GM19438 (cell line): ENCODE measurements around the gene MSI2.

Experiments used
- ATAC-seq: cut with Tn5 transposase; IDR thresholded peaks from one replicate; pipeline ENCODE4 v1.9.1; 2021; ENCODE audit warnings: low read depth; ENCODE audit not compliant: unreplicated experiment

MSI2 gene

DNA sequence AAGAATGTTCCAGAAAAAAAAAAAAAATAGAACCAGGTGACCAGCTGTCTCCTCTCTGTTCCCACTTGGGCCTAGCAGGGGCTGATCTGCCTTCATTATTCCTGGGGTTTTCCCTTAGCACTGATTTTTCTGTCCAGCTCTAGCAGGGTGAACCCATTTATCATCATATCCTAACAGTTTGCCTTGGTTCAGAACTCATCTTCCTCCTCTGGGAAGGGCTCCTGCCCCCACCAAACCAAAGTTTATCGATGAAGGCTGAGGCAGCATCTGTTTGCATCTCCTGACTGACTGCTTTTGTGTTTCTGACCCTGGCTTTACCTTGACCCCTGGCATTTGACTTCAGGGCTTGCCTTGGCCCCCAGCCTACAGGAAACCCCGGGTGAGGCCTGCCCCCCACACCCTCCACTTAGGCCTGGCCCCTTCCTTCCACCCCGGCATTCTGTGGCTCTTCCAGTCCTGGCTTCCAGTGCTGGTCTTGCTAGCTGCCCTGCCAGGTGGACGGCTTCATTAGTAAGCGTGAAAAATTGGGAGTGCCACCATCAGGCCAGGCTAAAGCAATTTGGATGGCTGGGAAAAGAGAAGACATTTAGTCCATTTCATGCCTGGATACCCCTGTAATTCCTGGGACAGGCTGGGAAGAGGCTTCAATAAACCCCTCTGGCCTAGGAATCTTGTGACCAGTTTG lies 323.9 kb downstream of the MSI2 start:
- no peak for ATAC-seq

DNA sequence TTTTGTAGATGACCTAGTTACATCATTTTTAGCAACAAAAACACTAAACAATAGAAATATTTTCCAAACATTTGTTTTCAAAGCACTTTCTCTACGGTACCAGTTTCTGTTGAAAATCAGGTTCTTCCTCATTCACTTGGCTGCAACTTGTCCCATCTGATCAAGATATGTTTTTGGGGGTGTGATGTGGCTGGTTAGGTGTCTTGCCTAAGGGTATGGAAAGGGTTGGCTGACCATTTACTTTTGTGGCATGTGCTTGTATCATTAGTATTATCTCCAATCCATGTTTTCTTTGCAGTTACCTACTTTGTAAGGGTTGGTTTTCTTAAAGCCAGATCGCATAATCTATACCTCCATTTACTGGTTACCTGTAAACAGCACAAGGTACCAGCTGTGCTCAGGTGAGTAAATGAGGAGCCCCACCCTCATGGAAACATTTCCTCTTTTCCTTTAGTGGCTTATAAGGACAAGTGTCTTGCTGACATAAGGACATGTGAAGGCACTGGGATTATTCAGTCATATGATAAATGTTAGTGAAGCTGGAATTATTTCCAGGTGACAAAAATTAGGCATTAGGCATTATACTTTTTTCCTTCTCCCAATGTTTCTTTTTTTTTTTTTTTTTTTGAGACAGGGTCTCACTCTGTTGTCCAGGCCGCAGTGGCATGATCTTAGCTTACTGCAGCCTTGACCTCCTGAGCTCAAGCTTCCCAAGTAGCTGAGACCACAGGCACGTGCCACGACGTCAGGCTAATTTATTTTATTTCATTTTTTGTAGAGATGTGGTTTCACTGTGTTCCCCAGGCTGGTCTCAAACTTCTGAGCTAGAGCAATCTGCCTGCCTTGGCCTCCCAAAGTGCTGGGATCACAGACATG lies 326.8 kb downstream of the MSI2 start:
- no peak for ATAC-seq

DNA sequence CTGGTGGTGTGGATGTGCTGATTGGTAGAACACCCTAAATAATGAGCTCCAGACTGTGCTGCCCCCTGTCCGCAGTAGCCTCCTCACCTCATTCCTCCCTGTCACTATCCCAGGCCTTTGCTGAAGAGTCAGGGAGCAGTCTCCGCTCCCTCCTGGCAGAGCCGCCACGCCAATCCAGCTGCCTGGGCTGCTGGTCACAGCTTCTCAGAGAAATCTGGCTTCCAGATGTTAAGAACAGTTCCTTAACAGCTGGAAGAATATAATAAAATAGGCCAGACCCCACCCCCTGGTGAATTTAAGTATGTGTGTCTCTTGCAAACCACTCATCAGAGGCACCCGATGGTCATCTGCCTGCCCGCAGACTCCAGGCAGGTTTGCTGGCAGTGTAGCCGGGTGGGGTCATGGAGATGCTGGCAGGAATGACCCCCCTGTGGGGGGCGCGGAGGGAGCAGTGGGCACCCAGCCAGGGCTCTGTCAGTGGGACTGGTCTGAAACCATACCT lies 327.8 kb downstream of the MSI2 start:
- no peak for ATAC-seq

DNA sequence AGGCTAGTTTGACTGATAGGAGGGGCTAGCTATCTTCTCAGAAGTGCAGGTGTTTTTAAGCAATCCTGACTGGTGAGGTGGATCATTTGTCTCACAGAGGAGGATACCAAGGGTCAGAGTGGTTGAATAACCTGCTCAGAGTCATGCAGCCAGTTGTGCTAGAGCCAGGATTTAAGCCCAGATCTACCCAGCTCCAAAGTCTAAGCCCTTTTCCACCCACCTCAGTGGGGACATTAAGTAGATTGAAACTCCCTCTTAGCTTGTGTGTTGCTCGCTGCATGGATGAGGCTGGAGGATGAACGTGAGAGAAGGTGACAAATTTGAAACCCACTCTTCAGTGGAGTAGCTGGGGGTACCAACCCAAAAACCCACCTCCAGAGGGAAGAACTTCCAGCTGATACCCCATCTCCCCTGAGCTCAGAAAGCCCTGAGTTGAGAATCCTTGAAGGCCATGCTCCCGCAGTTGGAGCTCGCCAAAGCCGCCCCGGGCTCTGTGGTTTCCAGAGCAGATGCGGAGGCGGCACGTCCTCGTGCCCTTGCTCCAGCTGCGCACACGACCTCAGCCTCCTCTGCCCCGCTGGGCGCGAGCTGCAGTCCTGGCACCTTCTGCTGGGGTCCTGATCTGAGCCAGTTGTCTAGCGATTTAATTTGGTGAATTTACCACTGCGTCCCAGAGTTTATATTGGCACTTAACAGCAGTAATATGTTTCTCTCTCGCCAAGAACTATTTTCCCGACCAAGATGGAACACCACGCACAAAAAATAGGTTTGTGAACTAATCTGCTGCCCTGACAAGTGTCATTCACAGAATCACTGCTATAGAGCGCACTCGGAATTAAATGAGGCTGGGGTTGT lies 329.2 kb downstream of the MSI2 start:
- ATAC-seq, result no peak

DNA sequence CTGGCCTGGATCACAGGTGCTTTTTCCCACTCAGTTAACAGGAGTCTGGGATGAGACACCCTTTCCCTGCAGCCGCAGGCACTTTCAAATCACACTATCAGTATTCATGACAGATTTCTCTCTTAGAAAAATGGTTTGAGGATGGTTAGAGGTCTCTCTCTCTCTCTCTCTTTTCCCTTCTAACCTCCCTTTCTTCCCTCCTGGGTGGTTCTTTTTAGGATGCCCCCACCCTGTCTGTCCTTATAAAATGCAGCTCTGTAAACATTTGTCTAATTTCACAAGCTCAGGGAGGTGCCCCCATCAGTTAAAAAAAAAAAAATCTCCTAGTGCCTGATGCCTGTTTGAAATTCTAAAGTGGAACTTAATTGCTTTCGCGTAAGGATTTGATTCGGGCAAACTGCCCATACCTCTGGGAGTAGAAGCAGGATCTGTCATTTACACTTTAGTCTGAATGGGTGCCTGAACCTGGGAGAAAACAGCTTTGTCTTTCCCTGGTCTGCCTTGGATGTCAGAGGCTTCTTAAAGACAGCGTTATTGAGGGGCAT lies 329.9 kb downstream of the MSI2 start:
- no peak for ATAC-seq

DNA sequence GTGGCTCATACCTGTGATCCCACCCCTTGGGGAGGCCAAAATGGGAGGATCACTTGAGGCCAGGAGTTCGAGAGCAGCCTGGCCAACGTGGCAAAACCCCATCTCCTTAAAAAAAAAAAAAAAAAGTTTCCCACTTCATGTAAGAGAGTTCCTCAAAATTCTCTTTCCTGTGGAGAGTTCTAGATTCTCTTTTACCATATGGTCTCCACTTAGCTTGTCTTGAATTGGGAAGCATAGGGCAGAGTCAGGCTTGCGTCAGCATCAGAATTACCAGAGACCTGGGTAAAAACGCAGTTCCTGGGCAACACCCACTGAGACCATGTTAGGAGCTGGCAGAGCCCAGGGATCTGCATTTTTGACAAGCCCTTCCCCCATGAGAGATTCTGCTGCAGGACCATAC lies 330.4 kb downstream of the MSI2 start:
- no peak for ATAC-seq

DNA sequence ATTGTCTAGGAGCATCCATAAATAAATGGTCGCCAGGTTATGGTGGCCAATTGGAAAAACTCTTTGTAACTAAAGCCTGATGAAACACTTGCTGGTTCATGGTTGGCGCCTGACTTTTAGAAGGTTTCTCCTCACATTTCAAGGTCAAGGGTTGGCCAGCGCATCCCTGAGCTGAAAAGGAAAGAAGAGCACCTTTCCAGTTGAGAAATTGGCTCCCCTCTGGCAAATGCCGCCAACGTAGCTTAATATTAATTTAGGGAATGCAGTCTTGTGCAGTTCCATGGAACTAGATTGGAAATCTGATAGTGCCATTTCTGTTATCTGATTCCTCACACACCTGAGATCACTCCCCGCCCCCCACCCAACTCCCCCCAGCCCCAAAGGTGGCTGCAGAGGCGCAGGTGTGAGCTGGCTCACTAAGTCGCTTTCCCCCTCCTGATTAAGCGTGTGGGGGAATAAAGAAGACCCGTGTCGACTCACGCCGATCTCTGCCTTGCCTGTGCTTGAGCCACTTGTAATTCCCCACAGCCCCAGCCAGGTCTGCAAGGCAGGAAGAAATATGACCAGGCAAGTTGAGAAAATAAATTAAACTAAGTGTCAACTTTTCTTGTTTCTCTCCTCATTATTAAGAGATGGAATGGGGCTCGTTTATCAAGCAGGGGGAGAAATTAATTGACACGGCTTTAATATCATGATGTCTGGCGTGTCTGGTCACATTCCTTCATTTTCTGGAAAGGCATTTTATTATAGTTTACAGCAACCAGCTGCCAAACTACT lies 331.1 kb downstream of the MSI2 start:
- no peak for ATAC-seq

DNA sequence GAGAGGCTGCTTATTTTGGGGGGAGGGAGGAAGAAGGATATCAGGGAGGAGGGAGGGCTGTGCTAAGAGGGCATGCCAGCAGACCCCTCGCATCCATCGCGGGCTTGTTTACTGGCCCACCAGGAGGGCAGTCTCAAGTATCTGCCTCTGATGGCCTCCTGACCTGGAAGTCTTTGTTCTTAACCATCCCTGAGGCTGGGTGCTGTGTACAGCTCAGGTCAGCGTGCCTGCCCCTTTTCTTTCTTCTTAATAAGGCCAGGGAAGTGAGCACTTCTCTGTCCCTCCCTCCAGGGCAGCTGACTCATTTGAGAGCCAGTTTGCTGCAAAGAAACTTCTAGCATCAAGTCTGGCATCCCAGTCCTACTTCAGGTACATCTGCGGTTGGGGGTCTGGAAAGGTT lies 331.8 kb downstream of the MSI2 start:
- no peak for ATAC-seq

DNA sequence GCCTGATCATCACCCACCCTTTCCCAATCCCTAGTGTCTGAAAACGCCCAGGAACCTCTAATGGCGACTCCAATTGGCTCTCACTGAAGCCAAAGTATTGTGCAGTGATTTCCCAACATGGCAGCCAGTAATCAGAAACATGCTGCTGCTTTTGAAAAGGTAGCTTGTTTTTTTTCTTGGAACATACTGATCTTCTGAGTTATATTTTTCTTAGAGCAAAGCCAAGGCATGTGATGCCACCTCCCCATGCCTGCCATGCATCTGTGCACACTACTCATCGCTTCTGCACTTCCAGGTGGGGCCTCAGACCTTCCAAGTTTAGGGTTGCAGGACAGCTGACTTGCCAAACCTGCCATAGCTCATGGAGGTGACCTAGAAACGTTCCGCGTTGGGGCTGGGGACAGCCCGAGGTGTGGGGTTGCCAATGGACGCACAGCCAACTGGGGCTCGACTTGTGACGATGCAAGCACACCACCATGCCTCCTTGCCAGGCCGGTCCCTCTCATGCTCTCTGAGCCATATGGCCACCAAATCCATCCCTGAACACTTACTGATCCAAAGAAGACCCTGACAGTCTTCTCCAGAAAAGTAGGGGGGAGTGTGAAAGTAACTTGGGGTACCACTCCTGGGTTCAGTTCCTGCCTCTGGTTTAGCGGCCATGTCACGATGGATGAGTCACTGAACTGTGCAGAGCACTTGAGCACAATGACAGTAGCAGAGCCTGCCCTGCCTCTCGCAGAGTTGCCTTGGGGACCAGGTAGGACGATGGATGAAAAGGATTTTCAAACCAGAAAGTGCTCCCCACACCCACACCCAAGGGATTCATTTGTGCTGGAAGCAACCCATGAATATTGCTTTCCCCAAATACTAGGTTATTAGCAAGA lies 333.1 kb downstream of the MSI2 start:
- no peak for ATAC-seq

DNA sequence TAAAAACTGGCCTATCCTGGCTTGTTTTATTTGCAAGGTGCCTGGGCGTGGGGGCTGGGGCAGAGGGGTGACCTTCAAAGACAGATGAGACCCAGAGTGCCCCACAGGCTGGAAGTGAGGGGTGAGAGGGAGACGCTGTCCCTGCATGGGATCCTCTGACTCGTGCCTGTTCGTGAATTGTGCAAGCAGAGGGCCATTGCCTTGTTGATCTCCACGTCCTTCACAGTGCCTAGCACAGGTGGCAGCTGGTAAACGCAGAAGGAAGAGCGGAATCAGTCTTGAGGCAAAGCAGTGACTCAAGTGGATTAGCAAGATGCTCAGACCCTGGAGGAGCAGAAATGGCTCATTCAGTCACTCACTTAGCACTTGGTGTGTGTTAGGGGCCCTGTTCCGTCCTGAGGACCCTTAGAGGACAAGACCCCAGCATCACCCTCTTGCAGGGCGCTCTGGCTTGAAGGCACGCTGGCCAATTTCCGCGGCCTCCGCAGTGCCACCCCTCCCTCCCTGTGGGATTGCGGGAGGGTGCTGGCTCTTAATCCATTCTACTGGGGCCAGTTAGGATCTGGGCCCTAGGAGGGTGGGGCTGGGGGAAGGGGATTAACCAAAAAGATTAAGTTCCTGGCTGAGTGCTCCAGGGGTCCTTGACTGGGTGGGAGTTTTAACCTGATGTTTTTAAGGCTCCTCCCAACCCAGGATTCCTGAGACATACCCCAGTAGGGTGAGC lies 337.6 kb downstream of the MSI2 start:
- no peak for ATAC-seq

DNA sequence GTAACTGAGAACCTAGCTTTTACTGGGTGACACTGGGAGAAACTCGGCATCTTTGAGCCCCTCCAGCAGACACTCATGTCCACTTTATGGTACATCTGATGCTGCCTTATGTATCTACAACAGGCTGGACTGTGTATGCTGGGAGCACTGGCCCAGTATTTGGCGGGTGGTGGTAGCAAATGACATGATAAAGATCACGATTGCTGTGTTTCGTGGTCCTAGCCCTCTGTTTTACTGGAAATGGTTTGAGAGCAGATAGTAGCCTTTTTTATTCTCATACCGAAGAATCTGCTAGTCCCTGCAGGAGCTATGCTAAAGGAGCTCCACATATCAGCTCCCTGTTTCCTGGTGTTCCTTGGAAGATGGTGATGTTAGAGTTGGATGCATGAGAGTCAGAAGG lies 338.4 kb downstream of the MSI2 start:
- no peak for ATAC-seq

DNA sequence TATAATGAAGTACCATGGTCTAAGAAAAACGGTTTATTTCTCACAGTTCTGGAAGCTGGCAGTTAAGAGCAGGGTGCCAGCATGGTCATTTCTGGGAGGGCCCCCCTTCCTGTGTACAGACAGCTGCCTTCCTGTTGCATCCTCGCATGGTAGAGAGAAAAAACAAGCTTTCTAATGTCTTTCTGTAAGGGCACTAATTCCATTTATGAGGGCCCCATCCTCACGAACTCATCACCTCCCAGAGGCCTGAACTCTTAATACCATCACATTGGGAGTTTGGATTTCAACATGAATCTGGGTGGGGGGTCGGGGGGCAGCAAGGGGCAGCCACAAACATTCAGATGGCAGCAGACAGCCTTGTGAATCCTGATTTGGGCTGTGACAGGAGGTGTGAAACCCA lies 339.1 kb downstream of the MSI2 start:
- no peak for ATAC-seq

DNA sequence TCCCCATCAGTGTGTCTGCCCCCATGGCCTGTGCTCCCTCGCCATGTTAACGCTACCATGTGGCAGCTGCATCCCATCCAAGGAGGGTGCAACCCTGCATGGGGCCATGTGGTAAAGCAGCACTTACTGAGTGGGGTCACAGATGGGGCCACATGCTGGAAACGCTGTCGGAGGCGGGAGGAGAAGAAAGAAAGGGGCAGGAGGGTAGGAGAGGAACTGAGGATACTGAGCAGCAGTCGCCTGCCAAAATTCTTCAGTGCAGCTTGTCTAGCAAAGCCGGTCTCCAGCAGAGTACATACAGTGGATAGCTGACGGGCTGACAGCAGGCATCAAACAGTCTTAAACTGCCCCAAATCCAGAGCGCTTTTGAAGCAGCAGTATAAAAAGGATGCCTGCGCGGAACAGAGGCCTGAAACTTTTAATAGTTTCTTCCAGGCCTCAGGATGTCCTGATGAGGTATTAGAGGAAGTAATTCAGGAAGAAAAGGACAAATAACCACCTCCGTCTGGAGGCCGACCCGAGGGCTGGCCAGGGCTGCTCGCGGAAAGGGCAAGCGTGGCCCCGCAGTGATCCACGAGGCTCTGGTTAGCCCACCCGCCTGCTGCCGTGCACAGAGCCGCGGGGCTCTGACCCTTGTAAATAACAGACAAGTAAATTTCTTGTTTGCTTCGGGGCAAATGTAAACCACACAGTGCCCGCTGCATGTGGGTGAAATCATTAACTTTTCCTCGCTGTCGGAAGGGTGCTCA lies 339.8 kb downstream of the MSI2 start:
- no peak for ATAC-seq

DNA sequence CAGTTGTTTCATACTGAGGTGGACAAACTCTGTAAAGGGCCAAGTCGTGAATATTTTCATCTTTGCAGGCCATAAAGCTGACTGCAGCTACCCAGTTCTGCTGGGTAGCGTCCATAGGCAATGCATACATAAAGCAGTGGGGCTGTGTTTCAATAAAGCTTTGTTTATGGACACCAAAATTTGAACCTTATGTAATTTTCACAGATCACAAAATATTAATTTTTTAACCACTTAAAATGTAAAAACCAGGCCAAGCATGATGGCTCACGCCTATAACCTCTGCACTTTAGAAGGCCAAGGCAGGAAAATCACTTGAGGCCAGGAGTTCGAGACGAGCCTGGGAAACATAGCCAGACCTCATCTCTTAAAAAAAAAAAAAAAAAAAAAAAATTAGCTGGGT lies 340.8 kb downstream of the MSI2 start:
- no peak for ATAC-seq

DNA sequence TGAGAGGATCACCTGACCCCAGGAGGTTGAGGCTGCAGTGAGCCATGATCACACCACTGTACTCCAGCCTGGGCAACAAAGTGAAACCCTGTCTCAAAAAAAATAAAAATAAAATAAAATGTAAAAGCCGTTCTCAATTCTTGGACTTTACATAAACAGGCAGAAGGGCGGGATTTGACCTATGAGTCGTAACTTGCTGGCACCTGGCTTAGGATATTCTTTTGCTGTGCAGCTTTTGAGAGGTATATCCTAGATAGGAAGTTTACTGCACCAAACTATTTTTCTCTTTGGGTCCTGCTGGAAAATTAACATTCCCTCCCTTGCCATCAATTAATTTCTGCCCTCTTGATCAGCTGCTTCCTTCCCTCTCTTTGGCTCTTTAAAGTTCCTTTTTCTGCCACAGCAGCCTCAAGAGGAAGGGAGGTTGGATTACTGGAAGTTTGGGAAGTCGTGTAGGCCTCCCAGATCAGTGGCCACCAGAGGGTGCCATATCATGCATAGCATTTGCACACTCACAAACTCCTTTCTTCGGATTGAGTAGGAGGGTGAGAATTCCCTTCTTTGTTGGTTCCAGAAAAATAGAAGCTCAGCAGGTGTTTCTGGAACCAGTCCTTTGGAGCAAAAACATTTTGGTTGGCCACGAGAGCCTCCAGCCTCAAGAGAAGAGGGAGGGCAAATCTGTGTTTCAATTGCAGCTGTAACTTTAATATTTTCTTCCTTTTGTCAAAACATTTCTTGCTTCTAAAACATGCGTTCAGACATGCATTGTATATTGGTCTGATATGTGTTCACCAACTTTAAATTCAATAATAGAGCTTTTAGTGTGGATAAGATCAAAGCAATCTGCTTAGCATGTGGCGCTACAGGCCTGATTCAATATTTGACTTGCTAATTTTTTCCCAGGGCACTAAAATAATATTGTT lies 341.5 kb downstream of the MSI2 start:
- ATAC-seq, result no peak

DNA sequence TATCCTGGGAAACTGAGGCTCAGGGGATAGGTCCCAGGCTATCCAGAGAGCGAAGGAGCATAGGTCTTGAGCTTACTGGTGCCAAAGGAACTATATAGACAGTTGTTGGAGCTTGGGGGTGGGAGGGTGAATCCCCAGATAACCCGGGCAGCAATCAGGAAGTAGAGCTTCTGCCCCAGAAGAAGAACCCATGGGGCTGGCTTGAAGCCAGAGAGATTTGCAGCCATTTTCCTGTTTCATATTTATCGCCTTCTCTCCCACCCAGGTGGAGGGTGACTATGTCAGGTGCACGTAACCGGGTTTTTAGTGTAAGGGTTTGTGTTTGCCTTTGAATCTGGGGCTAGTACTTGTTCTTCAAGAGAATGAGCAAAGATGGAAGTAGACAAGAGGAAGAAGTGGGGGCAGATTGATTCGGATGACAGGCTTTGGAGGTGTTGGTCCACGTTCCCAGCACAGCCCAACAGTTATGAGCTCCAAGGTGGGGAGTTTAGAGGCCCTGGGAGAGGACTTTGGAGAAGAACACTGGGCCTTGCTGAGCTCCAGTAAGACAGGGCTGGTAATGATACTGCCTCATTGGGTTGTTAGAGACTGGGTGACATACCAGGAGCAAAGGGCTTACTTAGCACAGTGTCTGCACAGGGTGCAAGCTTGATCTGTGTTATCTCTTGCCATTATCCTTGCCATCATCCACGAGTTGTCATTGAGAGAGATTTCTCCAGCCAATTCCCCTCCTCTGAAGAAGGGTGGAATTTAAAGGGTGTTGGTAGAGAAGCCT lies 343.1 kb downstream of the MSI2 start:
- ATAC-seq, result no peak
